GM19238 (cell line): Measurements from ENCODE around the gene UBXN6.

Experiments
- DNase-seq: peaks from one replicate; pipeline ENCODE4 v3.0.0; 2011; ENCODE audit warnings: low spot score; ENCODE audit not compliant: insufficient read length

Gene UBXN6

GRCh38 chr19:4457654-4458395, at the start of gene UBXN6:
UBXN6 (minus strand) TSS chr19:4457794; CDS start chr19:4457697, 97 bp downstream.
- peak; percentile 98 for DNase-seq

GRCh38 chr19:4507150-4507452, 49.5 kb upstream of the UBXN6 start:
- DNase-seq: no peak

DNA sequence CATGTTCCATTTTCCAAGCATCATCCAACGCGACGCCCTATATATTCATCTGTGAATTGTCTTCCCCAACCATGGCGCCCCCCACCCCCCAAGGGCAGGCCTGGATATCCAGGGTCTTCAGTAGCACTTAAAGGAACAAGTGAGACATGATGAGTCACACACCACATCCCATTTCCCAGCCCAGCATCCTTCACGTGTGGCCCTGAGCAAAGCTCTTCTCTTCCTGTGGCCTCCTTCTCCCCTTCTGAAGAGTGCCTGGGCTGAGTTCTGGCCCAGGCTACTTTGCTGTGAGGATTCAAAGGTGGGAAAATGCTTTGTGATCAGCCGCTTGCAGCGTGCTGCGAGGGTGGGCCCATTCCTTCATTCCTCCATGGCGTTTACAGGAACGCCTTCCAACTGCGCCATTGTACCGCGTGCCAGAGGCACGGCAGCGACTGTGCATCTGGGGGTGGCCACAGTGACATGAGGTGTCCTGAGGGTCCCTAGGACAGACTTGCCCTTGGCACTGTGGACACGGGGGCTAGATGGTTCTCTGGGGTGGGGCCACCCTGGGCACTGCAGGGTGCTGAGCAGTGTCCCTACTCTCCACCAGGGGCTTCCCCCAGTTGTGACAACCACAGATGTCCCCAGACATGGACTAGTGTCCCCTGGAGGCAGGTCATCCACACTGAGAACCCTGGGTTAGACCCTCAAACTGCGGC, 49.0 kb upstream of the UBXN6 start:
- no peak for DNase-seq

DNA sequence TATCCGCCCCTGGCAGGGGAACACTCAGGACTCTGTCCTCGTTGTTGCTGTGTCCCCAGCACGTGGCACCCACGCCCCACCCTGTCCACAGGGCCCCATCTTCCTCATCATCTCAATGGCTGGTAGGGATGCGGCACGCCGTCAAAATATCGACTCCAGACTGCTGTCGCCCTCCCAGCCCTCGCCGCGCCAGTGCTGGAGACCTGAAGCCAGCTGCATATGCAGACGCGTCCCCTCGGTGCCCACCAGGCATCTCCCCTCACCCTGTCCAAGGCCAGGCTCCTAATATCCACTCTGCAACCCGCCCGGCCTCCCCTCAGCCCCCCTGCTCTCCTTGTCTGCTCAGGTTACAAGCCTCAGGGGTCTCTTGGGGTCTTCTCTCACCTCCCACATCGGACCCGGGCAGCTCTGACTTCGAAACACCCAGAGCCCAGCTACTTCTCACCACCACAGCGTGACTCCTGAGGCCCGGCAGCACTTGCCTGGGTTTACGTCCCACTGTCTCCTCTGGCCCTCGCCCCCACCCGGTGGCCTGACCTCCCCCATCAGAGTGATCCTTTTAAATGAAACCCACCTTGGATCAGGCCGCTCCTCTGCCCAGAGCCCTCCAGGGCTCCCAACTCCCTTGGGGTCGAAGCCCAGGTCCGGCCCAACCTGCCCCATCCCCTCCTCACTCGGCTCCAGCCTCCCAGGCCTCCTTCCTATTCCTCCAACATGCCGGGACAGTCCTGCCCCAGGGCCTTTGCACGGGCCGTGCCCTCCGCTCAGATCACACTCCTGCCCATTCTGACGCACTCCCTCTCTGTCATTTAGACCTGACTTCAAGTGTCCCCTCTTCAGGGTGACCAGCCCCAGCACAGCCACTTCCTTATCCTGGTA, 48.2 kb upstream of the UBXN6 start:
- no peak for DNase-seq

GRCh38 chr19:4504891-4505569, 47.4 kb upstream of the UBXN6 start:
- no peak for DNase-seq

DNA sequence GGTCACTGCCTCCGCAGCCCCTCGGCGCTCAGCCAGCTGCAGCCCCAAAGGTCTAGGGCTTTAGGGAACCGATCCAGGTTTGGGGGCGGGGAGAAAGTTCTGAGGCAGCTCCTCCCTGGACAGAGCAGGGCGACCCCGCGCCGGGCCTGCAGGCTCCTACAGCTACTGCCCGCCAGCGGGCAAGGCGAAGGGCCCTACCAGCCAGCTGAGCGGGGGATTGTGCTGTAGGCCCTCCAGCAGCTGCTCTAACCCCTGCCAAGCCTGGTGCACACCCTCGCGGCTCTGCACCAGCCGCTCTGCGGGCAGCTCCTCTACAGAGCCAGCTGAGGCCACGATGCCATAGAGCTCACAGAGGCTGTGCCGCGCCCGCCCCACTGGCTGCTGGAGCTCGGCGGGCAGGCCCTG, 46.7 kb upstream of the UBXN6 start:
- DNase-seq: no peak

- no peak for DNase-seq
These were observed 46.2 kb upstream of the UBXN6 start for GRCh38 chr19:4503825-4504170.

DNA sequence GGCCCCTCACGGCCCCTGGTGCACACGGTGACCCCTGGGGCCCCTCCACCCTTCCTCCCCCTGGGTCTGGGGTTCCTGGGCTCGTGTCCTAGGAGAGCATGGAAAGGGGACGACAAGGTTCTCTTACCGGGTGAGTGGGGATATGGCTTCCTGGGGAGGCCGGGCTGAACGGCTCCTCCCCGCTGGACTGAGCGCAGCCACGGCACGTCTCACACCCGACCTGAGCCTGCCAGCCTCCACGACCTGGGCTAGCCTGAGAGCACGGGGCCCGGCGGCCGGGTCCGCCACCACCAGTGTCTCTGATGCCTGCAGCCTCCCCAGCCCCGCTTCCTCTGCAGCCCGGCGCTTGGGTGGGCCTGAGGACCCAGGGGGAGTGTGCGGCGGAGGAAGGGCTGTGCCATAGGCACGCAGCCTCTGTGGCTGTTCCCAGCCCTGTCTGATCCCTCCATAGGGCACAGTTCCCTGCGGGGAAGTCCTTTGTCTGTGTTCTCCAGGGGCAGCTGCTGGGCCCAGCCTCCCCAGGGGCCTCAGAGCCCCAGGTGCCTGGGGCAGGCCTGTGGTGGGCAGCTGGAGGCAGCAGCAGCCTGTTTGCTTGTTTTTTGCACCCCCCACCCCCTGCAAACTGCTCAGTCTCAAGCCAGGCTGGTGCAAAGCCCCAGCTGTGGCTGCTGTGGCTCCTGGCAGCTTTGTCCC, 45.7 kb upstream of the UBXN6 start:
- no peak for DNase-seq

GRCh38 chr19:4502282-4503131, 44.9 kb upstream of the UBXN6 start:
- DNase-seq: no peak

- no peak for DNase-seq
These were observed 44.1 kb upstream of the UBXN6 start for GRCh38 chr19:4501691-4502090.

DNA sequence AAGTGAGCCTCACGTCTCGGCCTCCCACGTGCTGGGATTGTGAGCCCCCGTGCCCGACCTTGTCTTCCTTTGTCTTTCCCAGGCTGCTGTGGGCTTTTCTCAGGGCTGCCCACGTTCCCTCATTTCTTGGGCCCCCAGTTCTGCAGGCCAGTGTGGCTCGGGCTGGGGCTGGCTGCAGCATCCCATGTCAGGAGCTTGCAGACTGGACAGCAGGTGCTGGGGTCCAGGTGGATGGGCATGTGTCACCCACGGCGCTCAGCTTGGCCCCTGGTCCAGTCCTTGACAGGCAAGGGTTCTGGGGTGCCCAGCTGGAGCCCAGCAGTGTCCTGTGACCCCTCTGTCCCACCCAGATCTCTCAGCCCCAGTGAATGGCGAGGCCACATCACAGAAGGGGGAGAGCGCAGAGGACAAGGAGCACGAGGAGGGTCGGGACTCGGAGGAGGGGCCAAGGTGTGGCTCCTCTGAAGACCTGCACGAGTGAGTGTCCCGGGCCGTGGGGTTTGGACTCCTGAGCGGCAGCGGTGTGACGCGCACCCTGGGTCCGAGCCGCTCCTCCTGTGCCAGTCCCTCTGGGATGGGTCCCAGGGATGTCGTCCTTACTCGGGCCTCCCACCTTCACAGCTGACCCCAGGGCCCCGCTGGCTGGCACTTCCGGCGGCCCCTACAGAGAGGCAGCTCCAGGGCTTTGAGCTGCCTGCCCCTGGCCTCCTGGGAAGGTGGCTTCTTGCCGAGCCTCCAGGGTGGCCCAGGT, 43.4 kb upstream of the UBXN6 start:
- DNase-seq: no peak

DNA sequence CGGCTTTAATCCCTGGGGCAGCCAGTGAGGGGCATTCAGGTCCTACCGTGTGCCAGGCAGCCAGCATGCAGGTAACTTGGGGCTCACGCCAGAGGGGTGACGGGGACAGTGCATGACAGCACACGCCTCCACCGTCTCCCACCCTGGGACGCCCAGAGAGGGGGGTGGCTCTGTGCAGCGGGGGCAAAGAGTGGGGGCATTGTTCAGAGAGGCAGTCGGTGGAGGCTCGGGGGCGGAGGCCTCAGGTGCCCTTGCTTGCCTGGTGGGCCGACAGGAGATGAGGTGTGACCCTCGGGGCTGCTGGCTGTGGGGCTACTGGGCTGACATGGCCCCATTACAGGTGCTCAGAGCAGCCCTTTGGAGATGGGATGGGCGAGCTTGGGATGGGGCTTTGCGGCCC, 42.3 kb upstream of the UBXN6 start:
- DNase-seq: no peak

DNA sequence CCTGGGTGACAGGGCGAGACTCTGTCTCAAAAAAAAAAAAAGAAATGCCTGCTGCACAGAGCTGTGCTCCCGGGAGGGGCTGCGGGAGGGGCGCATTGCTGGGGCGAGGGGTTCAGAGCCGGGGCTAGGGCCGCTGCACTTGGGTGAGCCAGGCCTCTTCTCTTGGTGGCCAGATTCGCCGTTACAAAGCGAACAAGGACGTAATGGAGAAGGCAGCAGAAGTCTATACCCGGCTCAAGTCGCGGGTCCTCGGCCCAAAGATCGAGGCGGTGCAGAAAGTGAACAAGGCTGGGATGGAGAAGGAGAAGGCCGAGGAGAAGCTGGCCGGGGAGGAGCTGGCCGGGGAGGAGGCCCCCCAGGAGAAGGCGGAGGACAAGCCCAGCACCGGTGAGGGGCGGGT, 41.7 kb upstream of the UBXN6 start:
- DNase-seq: no peak

- DNase-seq: no peak
These were observed 41.1 kb upstream of the UBXN6 start for GRCh38 chr19:4498694-4499093.

GRCh38 chr19:4497770-4498389, 40.3 kb upstream of the UBXN6 start:
- no peak for DNase-seq

GRCh38 chr19:4496304-4496703, 38.7 kb upstream of the UBXN6 start:
- no peak for DNase-seq

- no peak for DNase-seq
These were observed 37.9 kb upstream of the UBXN6 start for GRCh38 chr19:4495471-4495870.

- DNase-seq: no peak
These were observed 37.1 kb upstream of the UBXN6 start for GRCh38 chr19:4494691-4495064.
